Stimulated activated CD8-positive, alpha-beta memory T cell treated with anti-CD3 and anti-CD28 coated beads, Interleukin-12 subunit alpha, Interleukin-12 subunit beta, amount 100 ng/mL, for 24 hours (primary cell): Measurements from ENCODE around the gene NLRP14.

Experiments
- DNase-seq: peaks from one replicate; pipeline ENCODE4 v3.0.0-alpha.2; 2020; ENCODE audit errors: extremely low read depth

NLRP14 gene, protein sequence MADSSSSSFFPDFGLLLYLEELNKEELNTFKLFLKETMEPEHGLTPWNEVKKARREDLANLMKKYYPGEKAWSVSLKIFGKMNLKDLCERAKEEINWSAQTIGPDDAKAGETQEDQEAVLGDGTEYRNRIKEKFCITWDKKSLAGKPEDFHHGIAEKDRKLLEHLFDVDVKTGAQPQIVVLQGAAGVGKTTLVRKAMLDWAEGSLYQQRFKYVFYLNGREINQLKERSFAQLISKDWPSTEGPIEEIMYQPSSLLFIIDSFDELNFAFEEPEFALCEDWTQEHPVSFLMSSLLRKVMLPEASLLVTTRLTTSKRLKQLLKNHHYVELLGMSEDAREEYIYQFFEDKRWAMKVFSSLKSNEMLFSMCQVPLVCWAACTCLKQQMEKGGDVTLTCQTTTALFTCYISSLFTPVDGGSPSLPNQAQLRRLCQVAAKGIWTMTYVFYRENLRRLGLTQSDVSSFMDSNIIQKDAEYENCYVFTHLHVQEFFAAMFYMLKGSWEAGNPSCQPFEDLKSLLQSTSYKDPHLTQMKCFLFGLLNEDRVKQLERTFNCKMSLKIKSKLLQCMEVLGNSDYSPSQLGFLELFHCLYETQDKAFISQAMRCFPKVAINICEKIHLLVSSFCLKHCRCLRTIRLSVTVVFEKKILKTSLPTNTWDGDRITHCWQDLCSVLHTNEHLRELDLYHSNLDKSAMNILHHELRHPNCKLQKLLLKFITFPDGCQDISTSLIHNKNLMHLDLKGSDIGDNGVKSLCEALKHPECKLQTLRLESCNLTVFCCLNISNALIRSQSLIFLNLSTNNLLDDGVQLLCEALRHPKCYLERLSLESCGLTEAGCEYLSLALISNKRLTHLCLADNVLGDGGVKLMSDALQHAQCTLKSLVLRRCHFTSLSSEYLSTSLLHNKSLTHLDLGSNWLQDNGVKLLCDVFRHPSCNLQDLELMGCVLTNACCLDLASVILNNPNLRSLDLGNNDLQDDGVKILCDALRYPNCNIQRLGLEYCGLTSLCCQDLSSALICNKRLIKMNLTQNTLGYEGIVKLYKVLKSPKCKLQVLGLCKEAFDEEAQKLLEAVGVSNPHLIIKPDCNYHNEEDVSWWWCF

DNA sequence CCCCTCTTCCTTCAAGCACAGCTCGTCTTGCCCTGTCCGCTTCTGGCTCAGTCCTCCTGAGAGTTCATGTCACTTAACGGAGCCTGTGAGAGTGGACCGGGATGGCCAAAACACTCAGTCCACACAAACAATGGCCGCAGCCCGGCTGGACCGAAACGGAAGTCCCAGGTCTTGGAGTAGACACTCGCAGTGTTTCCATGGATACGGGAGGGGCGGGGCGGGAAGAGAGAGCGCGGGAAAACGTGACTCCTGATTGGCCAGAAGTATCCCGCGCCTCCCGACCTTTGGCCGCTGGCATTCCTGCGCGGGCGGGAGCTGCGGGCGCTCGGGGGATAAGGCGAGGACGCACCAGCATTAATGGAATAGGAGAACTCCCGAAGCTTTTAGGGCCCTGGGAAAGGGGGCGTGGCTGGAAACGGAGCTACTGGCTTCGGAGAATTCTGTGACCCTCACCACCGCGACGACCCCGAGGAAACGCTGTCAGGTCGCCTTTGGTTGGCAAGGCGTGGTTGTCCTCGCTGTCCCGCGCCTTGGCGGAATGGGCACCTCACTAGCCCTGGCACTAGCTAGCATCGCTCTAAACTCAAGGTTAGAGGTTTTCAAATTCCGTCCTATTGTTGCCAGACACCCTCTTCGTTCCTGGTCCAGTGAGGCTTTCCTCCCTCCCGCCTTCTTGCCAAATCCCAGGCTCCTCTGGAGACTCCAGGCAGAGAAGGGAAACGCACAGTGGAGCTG is at the start of gene NLRP14, which contains the start of gene ZNF214:
Gene NLRP14 (plus strand): TSS at position 297 of the 735 bp plus-strand sequence. CDS start 18,108 bp downstream, outside the sequence.
Gene ZNF214 (minus strand): TSS at position 164 of the 735 bp plus-strand sequence. CDS start 17,511 bp downstream, outside the sequence.
- no peak for DNase-seq

DNA sequence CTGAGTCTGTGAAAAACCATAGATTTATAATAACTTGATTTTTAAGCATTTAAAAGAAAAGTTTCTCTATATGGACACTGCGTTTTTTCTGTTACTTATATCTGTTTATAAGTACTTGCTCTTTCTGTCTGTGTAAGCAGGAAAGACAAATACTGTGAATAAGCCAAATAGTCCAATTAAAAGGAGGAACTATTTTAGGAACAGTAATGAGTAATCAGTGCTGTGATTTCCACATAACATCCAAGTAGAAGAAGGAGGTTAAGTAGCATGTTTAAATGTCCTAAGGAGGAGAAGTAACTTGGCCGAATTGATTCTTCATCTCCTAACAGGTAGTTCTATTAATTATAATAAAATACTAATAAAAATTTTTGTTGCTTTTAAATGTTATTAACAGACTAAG is 40.9 kb upstream of the NLRP14 start:
- DNase-seq: no peak

DNA sequence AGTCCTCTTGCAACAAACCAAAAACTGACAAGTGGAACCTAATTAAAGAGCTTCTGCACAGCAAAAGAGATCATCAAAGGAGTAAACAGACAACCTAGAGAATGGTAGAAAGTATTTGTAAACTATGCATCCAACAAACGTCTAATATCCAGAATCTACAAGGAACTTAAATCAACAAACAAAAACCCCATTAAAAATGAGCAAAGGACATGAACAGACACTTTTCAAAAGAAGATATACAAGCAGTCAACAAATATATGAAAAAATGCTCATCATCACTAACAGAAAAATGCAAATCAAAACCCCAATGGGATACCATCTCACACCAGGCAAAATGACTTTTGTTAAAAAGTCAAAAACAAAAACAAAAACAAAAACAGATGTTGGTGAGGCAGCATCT is 33.8 kb upstream of the NLRP14 start:
- no peak for DNase-seq

DNA sequence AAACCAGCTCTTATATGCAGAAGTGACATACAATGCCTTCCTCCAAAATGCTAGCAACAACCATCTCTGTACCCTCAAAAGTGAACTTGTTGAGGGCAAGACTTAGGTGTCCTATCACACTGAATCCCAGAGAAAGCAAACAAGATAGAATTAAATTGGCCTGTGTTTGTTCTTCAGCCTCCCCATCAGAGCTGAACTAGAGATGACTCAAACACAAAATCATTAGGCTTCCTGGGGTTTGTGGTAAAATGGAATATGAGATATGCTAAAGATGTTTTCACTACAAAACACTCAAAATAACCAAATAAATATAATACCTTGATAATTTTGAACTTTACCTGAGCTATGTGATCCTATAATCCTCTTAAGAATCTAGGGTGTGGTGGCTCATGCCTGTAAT is 31.8 kb upstream of the NLRP14 start:
- no peak for DNase-seq

DNA sequence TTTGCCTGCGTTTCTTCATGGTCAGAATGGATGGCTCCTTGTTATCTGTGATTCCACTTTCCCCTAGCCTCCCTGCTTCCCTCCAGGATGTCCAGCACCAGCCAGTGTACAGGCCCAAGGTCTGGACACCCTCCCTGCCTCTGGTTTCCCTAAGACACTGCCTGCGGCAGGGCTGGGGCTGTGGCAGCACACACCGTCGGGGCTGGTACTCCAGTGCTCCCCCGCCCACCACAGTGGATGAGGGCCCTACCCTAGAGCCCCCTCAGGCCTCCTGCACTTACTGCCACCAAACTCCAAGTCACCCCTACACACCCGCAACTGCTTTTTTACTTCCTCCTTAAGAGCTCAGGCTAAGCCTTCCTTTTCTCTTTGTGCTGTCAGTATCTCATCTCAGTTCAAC is 29.1 kb upstream of the NLRP14 start:
- DNase-seq: no peak

DNA sequence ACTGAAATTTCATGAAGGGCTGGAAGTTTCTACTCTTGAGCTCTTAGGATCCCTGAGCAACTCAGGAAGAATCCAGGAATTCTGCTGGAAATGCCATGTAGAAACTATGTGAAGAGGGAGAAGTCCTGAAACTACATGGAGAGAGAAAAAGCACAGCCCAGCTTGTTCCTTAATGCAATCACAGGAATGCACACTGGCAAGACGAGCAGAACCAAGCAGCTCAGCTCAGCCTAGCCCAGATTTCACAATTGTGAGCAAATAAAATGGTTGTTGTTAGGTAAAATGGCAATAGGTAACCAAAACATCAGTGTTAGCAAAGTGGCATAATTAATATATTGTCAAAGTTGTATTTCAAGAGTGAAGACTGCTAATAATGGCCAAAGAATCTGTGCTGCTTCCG is 28.3 kb upstream of the NLRP14 start:
- DNase-seq: no peak

DNA sequence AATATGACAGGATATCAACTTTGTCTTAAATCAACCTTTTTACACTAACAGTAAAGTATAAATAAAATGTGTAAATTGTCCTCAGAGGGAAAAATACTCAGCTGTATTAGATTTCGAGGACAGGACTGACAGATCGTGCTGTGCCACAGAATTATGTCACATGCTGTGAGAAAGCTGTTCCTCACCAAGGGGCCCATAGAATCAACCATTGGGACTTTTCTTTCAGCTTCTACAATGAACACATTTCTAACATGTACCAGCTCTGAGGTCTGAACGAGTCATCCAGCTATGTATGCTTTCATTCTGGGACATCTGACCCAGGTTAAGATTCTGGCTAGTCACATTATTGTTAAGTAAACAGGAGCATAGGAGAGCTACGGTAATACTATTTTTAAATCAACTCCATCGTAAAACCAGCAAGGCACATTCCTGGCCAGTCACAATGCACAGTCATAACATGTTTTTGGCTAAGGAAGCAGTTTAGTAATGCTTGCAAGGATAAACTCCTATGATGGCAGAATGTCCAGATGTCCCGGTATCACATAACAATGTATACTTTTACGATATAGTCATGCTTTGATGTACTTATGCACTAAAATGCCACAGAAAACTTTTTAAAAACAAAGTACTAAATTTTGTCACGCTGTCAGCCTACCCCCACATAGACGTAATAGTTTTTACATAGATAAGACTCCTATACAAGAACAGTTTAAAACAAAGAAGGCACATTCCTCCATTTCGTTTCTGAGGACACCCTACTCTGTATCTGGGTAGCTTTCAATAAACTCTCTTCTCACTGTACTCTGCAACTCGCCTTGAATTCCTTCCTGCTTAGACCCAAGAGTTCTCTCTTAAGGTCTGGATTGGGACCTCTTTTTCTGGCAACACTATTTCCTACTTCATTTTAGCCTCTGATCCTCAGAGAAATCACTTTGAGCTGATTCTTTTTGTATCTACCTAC is 27.5 kb upstream of the NLRP14 start:
- DNase-seq: no peak

DNA sequence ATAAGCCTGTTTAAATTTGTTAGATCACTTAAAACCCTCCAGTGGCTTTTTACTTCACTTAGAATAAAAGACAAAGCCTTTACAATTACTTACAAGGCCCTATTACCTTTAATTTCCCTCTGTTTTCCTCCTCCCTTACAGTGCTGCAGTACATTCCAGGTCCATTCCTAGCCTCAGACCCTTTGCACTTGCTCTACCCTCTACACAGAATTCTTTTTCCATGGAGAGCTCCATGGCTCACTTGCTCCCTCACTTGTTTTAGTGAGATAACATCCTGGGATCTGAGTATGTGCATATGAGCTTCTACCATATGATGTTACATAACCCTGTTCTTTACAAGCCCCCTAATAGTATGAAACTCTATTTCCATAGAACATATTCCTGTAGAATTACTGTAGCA is 24.6 kb upstream of the NLRP14 start:
- no peak for DNase-seq

DNA sequence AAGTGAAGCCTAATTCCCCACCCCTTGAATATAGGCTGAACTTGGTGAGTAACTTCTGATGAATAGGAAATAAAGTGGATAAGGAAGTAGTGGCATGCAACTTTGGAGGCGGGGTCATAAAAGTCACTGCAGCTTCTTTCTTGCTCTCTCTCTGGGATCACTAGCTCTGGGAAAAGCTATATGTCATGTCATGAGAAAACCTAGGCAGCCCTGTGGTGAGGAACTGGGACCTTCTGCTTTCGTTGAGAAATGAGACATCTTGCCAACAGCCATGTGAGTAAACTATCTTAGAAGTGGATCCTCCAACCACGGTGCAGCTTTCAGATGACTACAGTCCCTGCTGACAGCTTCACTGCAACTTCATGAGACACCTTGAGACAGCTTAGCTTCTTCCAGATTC is 15.8 kb upstream of the NLRP14 start:
- no peak for DNase-seq

DNA sequence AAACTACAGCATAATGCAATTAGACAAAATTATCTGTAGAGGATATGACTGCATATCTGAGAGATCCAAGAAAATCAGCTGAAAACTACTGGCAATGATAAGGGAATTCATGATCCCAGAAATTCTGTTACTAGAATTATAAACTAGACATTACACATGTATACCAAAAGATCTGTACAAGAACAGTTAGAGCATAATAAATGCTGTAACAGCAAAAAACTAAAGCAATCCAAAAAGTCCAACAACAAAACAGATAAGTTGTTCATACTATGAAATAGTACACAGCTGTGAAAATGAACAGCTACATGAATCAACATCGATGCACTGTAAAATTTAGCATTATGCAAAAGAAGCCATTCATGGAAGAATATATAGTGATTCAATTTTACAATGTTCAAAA is 6.2 kb upstream of the NLRP14 start:
- DNase-seq: no peak

DNA sequence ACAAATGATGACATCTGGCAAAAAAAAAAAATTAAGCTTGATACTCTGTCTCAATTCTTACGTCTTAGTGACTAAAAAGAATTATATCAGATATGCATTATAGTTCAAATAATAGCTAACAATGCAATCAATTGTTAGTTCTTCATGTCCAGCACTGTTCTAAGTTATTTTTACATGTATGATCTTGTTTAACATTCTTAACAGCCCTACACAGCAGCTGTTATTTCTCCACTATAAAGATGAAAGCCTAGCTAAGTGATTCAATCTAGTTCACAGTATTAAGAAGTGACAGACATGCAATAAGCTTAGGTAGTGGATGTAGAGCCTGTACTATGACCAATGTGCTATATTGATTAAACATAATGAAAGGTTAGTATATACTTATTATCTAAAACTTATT is 4.3 kb upstream of the NLRP14 start:
- DNase-seq: no peak

DNA sequence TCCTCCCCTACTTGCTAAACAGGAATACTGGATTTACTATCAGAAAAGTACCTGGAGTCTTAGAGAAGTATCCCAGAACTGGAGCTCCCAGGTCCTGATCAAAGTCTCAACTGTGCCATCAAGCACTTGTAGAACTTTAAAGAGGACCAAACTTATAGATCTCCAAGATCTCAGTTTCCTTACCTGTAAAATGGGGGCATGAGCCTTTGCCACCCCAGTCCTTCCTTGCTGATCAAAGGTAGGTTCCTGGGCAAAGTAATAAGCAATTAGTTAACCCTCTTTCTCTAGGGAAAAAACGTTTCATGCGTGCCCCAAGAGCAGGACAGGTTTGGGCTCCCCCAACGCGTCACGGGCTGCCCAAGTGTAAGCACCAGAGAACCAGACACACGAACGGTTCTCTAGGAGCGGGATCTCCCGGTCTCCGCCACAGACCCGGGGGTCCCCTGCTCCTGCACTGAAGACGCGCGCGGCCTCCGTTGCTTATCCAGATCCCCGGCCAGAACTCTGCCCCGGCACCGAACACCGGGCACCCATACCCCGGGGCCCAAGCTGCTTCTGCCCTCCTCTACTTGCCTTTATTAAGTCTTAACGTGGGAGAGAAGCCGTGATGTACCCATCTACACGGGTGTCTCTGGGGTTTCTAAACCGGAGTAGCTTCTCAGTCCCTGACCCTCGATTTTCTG is 638 bp upstream of the NLRP14 start:
- no peak for DNase-seq

DNA sequence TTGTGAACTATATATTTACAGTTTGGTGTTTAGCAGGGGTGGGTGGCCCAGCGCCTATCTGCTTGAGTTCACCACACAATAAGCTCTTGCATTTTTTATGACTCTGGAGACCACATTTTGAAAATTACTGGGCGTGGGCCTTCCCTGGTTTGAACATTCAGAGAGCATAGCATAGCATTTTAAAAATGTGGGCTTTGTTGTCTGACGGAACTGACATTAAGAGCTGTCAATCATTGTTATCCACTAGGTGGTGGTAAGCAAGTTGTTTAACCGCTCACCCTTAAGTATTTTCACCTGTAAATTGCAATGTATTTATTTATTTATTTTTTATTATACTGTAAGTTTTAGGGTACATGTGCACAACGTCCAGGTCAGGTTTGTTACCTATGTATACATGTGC is 1.0 kb downstream of the NLRP14 start:
- DNase-seq: no peak

DNA sequence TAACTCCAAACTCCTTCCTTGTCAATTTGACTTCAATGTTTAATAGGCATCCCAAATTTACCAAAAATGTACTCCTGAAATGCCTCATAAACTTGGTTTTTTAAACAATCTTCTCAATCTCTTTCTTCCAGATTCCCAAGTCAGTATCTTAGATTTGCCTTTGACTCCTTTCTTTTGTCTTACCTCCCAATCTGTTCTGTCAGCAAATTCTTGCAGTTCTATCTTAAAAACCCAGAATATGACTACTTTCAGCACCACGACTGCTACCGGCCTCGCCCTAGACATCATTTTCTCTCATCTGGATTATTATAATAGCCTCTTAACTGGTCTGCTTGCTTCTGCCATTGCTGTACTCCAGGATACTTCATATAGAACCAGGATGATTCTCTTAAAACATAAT is 7.9 kb downstream of the NLRP14 start:
- no peak for DNase-seq

DNA sequence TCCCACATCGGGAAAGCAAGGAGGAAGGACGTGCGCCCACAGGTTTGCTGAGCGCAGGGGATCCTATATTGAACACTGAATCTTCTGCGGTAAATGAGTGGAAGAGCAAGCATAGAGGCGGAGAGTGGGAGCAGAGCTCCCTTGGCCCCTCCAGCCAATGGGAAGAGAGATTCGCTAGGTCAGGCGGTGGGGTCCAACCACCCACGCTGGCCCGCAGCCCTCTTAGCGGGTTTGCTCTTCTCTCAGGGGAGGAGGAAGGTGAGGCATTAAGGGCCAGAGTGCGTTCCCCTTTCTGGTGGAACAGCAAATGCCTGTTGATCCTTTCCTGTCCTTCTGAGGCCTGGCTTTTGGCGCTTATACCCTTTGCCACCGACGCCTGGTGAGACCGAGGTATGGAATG is 10.6 kb downstream of the NLRP14 start:
- no peak for DNase-seq

DNA sequence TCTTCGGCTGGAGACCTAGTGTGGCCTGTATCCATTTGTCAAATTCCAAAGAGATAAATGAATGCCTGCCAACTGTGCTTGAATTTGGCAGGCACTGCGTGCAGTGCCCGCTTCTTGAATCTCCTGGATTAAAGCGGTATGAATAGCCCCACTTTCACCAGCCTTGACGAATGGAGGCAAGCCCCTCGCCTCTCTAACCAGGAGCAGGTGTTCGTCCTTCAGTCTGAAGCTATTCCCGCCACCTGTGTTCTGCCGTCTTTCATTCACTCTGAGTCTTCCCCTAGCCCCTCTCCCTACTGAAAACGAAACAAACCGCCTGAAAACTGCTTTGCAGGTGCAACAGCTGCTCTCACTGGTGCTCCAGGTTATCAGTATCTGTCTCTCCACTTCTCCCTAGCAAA is 11.2 kb downstream of the NLRP14 start:
- DNase-seq: no peak

DNA sequence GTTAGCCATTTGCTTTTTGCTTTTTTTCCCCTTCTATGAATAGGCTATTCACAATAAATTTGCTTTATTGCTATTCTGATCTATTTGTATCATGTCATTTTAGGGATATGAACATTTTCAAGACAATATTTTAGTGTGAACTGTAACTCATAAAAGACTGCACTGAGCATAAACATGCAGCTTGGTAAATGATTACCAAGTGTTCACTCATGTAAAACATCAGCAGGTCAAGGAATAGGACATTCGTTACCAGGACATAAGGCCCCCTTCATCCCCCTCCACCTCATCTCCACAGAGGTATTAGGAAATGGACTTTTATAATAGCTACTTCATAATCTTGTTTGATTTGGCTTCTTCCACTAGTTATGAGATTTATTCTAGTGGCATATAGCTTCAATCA is 12.4 kb downstream of the NLRP14 start:
- no peak for DNase-seq

DNA sequence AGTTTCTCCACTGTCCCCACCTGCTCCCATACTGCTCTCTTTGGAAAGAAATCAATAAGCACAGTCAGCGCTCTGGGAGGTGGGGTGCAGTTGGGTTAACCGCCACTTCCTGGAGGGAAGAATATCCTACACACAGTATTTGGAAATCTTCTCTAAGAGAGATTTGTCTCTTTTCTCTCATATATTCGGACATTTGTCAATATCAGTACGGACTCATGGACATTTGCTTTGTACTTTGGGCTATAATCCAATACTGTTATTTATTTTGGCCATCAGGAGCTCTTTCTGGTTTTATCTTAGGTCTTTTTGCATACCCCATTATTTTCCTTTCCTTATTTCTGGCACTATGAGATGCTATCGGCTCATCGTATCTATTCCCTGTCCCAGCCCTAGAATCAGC is 13.7 kb downstream of the NLRP14 start:
- no peak for DNase-seq

DNA sequence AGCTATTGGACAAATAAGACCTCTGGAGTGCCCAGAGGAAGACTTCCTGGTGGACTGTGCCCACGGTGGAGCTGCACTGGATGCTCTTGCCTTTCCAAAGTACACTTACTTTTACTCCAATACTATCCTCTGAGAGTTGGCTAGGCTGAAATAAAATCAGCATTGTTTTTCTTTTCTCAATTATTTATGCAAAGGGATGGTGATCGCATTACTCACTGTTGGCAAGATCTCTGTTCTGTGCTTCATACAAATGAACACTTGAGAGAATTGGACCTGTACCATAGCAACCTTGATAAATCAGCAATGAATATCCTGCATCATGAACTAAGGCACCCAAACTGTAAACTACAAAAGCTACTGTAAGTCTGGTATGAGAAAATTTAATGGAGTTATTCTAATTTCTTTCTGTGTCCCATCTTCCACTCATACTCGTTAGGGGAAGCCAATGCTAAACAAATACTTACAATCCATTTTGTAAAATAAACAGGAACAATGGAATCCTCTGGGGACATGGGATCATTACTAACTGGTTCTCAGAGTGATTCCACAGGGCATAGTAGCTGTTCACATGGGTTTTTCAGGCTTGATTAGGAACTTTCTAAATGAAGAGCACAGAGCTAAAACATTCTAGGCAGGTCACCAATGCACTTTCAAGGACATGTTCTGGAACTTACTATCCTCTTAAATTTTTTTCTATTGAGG is 26.3 kb downstream of the NLRP14 start:
- no peak for DNase-seq
